Ishikawa (cell line): Measurements from ENCODE around the gene KNTC1.

Source experiments
- CEBPB ChIP-seq: IDR thresholded peaks from 2 replicates; pipeline ENCODE4 v1.6.1; 2012
- CREB1 ChIP-seq: IDR thresholded peaks from 2 replicates; pipeline ENCODE4 v1.6.1; 2012; ENCODE audit warnings: low read depth
- EGR1 ChIP-seq: IDR thresholded peaks from 2 replicates; pipeline ENCODE4 v1.6.1; 2012
- EP300 ChIP-seq: IDR thresholded peaks from 2 replicates; pipeline ENCODE4 v1.6.1; 2012; ENCODE audit warnings: borderline replicate concordance
- FOXM1 ChIP-seq: IDR thresholded peaks from 2 replicates; pipeline ENCODE4 v1.6.1; 2012; ENCODE audit warnings: low read depth, borderline replicate concordance
- MAX ChIP-seq: IDR thresholded peaks from 2 replicates; pipeline ENCODE4 v1.6.1; 2012
- NFIC ChIP-seq: IDR thresholded peaks from 2 replicates; pipeline ENCODE4 v1.6.1; 2012
- RAD21 ChIP-seq: IDR thresholded peaks from 2 replicates; pipeline ENCODE4 v1.6.1; 2012; ENCODE audit warnings: low read depth
- REST ChIP-seq: IDR thresholded peaks from 2 replicates; pipeline ENCODE4 v1.6.1; 2012; ENCODE audit warnings: low read depth, mild to moderate bottlenecking
- TAF1 ChIP-seq: IDR thresholded peaks from 2 replicates; pipeline ENCODE4 v1.6.1; 2012; ENCODE audit warnings: low read depth, mild to moderate bottlenecking
- TCF12 ChIP-seq: IDR thresholded peaks from 2 replicates; pipeline ENCODE4 v1.6.1; 2012; ENCODE audit warnings: low read depth
- TEAD4 ChIP-seq: IDR thresholded peaks from 2 replicates; pipeline ENCODE4 v1.6.1; 2012
- USF1 ChIP-seq: IDR thresholded peaks from 2 replicates; pipeline ENCODE4 v1.6.1; 2012
- YY1 ChIP-seq: IDR thresholded peaks from 2 replicates; pipeline ENCODE4 v1.6.1; 2012; ENCODE audit warnings: low read depth
- ZBTB7A ChIP-seq: IDR thresholded peaks from 2 replicates; pipeline ENCODE4 v1.6.1; 2012; ENCODE audit warnings: low read depth

Gene KNTC1

GRCh38 chr12:122538496-122538895 lies 11.4 kb downstream of the KNTC1 start:
- TF ChIP-seq REST: no peak

GRCh38 chr12:122544537-122544936 lies 17.5 kb downstream of the KNTC1 start:
- TF ChIP-seq EP300 (no peak), EGR1 (no peak), ZBTB7A (no peak), YY1 (no peak), FOXM1 (no peak), NFIC (no peak), TEAD4 (no peak), CEBPB (no peak), CREB1 (no peak), MAX (no peak), TAF1 (no peak), USF1 (no peak), REST (no peak), RAD21 (no peak), TCF12 (no peak)

GRCh38 chr12:122545855-122546254 lies 18.8 kb downstream of the KNTC1 start:
- TF ChIP-seq TCF12: no peak
- TF ChIP-seq TEAD4: no peak

- TF ChIP-seq USF1: no peak
- no peak for TF ChIP-seq NFIC
- TF ChIP-seq EP300: no peak
- TF ChIP-seq MAX: no peak
- TF ChIP-seq CEBPB: no peak
- no peak for TF ChIP-seq EGR1
- no peak for TF ChIP-seq TCF12
- no peak for TF ChIP-seq TAF1
- no peak for TF ChIP-seq CREB1
Measured at GRCh38 chr12:122547330-122547729, 20.3 kb downstream of the KNTC1 start.

- TF ChIP-seq USF1 (no peak), EGR1 (no peak), TEAD4 (no peak), ZBTB7A (no peak), TCF12 (no peak), MAX (no peak), TAF1 (no peak), CEBPB (no peak), NFIC (no peak), EP300 (no peak)
Measured at GRCh38 chr12:122558745-122559641, 31.9 kb downstream of the KNTC1 start.

GRCh38 chr12:122560138-122560537 lies 33.1 kb downstream of the KNTC1 start:
- TF ChIP-seq EP300 (no peak), FOXM1 (no peak), NFIC (no peak), MAX (no peak), TAF1 (no peak), CEBPB (no peak), EGR1 (no peak)
